Left renal pelvis (tissue), 4 donors: ENCODE data around the gene TGFBR3. TPM values are rescaled to one million over a fixed set of nuclear protein-coding genes. Genes with fewer than 3 reads are reported as not detected.

Source experiments
- DNase-seq, 4 donors: peaks; one replicate each; pipeline ENCODE4 v3.0.0-alpha.2; 2013; ENCODE audit warnings: low read depth in 4 of 4, low spot score in 3 of 4
- polyA plus RNA-seq, 4 donors: library from polyadenylated mRNA; unstranded; fragments of 120-200 nt; gene quantifications; one replicate each; pipeline ENCODE4 v1.2.1, GENCODE V29; 2013; ENCODE audit not compliant: insufficient read length in 4 of 4

TGFBR3 gene
- polyA plus RNA-seq, 4 donors, result 95.6 to 129 (median 109) TPM

- DNase-seq, result no peak
Measured at GRCh38 chr1:91828583-91829281, 57.2 kb downstream of the TGFBR3 start.

GRCh38 chr1:91827459-91828321 lies 58.3 kb downstream of the TGFBR3 start:
- DNase-seq, result no peak

- no peak for DNase-seq
Measured at GRCh38 chr1:91827087-91827458, 58.9 kb downstream of the TGFBR3 start.

GRCh38 chr1:91826649-91827048 lies 59.3 kb downstream of the TGFBR3 start:
- no peak for DNase-seq

DNA sequence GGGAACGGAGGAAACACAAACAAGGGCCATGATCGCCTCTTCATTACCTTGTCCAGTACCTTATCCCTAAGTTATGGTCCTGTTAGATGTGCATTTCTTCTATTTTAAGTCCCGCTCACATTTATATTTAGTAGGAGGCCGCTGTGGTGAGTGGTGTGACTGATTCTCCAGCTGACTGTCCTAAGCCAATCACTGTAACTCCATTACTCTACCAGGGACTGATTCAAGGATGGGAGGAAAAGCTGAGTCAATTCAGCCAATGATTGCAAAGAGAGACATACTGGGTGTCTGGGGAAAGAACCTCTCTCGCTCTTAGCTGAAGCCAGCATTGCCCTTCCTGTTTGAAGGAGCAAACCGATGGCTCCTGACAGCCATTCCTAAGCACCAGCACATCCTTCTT lies 59.7 kb downstream of the TGFBR3 start:
- DNase-seq, result no peak

DNA sequence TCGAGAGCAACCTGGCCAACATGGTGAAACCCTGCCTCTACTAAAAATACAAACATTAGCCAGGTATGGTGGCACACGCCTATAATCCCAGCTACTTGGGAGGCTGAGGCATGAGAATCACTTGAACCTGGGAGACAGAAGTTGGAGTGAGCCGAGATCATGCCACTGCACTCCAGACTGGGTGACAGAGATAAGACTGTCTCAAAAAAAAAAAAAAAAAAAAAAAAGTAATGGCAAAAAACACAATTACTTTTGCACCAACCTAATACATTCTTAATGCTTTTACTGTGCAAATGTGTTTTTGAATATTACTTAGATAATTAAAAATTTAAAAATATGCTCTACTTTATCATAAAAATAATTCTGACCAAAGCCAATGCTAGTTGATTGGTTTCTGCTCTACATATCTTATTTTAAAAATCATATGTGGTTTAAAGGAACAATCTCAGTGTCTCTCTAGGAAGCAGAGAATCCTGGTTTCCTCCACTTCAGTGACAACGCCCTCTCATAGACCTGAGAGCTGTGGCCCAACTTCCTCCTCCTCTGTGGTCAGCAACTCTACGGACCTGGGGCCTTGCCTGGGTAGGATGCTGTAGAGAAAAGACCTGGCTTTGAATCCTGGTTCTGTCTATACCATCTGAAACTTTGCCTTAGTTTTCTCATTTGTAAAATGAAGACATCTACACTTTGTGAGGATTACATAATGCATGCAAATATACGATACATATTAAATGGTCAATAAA lies 64.7 kb downstream of the TGFBR3 start:
- no peak for DNase-seq

DNA sequence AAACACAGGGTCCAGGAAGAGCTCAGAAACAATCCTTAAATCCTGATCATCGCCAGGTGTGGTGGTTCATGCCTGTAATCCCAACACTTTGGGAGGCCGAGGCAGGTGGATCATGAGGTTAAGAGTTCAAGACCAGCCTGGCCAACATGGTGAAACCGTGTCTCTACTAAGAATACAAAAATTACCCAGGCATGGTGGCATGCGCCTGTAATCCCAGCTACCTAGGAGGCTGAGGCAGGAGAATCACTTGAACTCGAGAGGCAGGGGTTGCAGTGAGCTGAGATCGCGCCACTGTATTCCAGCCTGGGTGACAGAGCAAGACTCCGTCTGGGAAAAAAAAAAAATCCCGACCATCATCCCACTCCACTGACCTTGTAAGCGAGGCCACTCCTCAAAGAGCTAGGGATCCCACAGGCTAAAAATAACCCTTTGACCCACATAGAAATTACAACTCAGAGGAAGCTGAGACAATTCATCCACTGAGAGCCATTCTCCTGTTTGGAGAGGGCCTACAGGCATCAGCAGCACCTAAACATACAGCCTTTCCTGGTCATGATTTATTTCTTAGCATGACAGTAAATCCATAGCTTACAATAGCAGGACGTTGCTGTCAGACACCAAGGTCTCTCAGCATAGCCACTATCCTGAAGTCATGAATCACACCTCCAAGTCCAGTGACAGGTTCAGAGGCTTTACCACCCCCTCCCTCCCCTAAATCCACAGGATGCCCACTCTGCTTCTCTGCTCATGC lies 66.7 kb downstream of the TGFBR3 start:
- no peak for DNase-seq

DNA sequence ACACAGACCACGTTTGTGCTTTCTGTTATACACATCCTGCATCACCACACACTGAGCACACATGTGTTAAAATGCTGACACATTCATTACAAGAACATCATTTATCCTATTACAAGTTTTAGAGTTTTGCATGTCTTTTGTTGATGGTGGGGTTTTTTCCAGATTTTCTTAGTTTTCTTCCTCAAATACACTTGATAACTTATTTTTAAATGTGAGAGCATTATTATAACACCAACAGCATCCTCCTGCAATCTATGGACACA lies 67.3 kb downstream of the TGFBR3 start:
- no peak for DNase-seq

- no peak for DNase-seq
Measured at GRCh38 chr1:91817211-91817905, 68.6 kb downstream of the TGFBR3 start.

DNA sequence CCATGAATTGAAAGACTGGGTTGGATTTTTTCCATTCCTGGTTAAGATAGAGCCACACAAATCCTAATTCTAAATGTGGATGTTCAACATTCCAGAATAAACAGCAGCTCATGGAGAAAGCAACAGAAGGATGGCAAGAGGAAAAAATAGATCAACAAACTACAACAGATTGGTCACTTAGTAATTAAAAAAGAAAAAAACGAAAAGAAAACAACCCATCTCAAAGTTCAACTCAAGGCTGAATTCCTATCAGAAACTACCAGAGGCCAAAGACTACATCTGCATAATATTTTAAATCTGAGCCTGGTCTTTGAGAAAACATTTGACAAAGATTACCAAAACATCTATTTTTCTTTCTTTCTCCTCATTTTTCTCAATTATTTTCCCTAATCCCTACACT lies 69.9 kb downstream of the TGFBR3 start:
- no peak for DNase-seq

DNA sequence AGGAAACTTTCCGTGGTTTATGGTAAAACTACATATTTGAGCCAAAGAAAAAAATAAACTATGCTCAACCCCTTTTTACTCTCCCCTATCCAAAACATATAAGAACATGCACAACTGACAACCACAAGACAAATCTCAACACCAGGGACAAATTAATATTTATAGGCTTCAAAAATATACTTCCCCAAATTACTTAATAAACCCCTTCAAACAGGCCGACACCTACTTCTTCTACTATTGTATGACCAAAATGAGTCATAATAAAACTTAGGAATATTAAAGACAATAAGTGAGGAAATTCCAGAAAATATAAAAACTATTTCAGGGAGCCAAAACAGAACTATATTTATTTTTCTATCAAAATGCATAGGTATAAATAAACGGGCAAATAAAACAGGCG lies 71.5 kb downstream of the TGFBR3 start:
- DNase-seq, result no peak

GRCh38 chr1:91813813-91814212 lies 72.1 kb downstream of the TGFBR3 start:
- DNase-seq, result no peak

- no peak for DNase-seq
Measured at GRCh38 chr1:91811363-91812025, 74.5 kb downstream of the TGFBR3 start.

DNA sequence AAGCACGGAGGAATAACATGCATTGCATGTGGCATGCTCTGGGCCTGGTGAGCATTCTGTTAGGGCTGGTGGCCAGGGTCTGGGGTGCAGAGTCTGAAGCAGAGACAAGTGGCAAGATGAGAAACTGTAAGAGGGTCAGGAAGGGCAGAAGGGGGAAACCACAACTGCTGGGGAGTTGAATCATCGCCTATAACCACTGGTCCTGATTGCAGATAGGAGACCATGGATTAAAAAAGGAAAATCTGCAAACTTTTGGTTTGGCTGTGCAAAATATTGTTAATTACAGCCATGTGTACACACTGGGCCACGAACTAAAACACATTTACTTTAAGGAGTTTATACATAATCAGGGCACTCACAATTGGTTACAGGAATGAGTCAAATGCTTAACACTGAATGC lies 76.6 kb downstream of the TGFBR3 start:
- DNase-seq, result no peak

DNA sequence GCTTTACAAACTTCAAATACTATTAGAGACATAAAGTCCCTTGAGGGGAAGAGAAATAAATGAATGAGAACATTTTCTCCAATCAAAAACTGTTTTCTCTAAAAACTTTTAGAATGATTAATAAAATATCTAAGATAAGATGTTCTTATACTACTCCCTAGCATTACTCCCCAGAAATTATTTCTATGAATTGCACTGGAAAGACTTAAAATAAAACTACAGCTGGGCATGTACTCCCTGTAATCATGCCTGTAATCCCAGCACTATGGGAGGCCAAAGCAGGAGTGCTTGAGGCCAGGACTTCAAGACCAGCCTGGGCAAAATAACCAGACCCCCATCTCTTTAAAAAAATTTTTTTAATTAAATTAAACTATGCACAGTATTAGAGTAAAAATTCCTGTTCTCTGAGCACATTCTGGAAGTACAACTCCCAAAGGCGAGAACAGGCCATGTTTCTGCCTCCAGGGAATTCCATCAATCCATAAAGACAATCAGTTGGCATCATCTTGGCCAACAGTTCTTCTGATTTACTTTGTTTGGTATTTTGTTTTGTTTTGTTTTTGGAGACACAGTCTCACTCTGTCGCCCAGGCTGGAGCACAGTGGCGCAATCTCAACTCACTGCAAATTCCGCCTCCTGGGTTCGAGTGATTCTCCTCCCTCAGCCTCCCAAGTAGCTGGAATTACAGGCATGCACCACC lies 77.9 kb downstream of the TGFBR3 start:
- DNase-seq, result no peak

DNA sequence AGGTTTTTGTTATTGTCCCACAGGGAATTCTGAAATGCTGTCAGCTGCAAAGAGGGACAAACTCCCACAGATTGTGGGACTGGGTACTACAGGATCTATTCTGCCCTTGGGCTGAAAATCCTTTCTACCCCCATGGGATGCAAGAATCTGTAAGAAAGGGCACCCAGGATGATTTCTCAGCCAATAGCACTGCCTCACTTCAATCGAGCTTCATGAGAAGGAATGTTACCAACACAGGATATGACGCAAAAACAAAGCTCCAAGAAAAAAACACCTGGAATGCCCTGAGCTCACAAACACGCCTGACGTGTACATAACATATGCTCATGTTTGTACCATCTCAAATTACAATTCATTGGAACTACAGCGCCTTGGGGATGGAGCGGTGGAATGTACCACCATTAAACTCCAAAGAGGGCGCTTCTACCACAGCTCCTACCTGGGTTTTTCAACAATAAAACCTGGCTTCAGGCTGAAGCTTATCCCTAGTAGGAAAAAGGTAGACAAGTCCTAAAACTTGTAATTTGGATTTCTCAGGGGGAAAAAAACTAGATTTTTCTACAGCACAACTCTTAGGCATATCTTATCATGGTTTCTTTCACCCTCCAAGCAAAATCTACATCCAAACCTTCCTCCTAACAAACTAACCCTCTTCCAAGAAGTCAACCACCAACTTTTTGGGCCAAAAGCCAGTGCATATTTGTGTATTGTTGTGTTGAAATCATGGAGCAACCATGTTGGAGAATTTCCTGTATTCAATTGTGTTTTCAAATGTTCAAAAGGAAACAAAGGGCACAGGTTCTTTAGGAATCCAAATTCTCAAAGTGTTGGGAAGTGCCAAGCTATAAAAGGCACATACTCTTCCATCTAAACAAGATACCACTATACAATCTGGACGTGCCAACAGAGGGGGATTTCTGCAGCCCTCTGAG lies 78.9 kb downstream of the TGFBR3 start:
- DNase-seq, result no peak

- no peak for DNase-seq
Measured at GRCh38 chr1:91806181-91806768, 79.7 kb downstream of the TGFBR3 start.

DNA sequence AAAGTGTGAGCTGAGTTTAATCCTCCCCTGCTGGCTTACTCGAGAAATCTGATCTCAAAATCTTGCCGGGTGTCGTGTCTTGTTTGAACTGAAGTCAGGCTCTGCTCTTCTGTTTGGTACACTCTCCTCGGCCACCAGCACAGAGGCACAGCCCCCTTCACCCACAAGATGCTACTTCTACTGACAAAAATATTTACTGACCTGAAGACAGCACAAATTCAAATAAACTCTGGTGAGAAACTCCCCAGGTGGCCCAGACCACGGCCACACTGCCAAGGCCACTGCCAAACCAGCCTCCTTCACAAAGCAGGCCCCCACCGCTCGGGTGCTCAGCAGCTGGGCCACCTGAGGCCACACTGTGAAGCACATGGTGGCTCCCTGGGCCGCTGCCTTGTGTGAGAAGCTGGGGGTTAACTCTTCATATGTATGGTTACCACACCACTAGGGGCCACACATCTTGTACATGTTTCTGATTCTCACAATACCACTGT lies 80.6 kb downstream of the TGFBR3 start:
- DNase-seq, result no peak
